A673 (cell line): ENCODE measurements around the gene GRAMD1B. TPM values are rescaled to one million over a fixed set of nuclear protein-coding genes. Genes with fewer than 3 reads are reported as not detected.

Experiments used
- BruUV-seq: library from RNA; stranded (reverse); fragments of 400-500 nt; replicated peaks from 2 replicates; lab custom pipeline; 2021; lab: Mats Ljungman, UMichigan
- CTCF ChIA-PET: fragments of 300-600 bp; sonication (Branson Sonifier 250); formaldehyde crosslinking; loops from one replicate; lab custom pipeline; 2022; ENCODE audit warnings: antibody characterized with exemption; lab: Charles Lee
- POLR2A ChIA-PET: fragments of 300-600 bp; sonication (Branson Sonifier 250); formaldehyde crosslinking; loops from one replicate; lab custom pipeline; 2022; ENCODE audit warnings: antibody characterized with exemption; ENCODE audit not compliant: low non-redundant PET; lab: Charles Lee
- DNase-seq: peaks from one replicate; pipeline ENCODE4 v3.0.0-alpha.2; 2015; ENCODE audit warnings: low spot score
- H3K27ac ChIP-seq: fragments of 200-600 bp; sonication (generic); 2 replicates; pipeline ENCODE4 v1.5.1; 2016; ENCODE audit warnings: mixed run types, low read depth, mild to moderate bottlenecking, mixed read lengths, antibody characterized with exemption, low read length; ENCODE audit not compliant: poor library complexity, severe bottlenecking
- H3K27me3 ChIP-seq: fragments of 200-600 bp; sonication (generic); replicated peaks from 2 replicates; pipeline ENCODE4 v1.6.1; 2017; ENCODE audit warnings: mixed run types, low read depth, mild to moderate bottlenecking, mixed read lengths, antibody characterized with exemption, low read length; ENCODE audit not compliant: insufficient read depth, poor library complexity
- H3K36me3 ChIP-seq: fragments of 200-600 bp; sonication (generic); 2 replicates; pipeline ENCODE4 v1.6.1; 2016; ENCODE audit warnings: mixed run types, mild to moderate bottlenecking, mixed read lengths, antibody characterized with exemption, low read length; ENCODE audit not compliant: insufficient read depth, poor library complexity, severe bottlenecking
- H3K4me1 ChIP-seq: fragments of 200-600 bp; sonication (generic); 2 replicates; pipeline ENCODE4 v1.6.1; 2017; ENCODE audit warnings: mixed run types, mild to moderate bottlenecking, mixed read lengths, antibody characterized with exemption, low read length; ENCODE audit not compliant: insufficient read depth, poor library complexity, severe bottlenecking
- H3K4me3 ChIP-seq: fragments of 200-600 bp; sonication (generic); 2 replicates; pipeline ENCODE4 v1.5.1; 2016; ENCODE audit warnings: low read depth, mixed run types, mild to moderate bottlenecking, mixed read lengths, low read length; ENCODE audit not compliant: poor library complexity, severe bottlenecking
- H3K9me3 ChIP-seq: fragments of 200-600 bp; sonication (generic); 2 replicates; pipeline ENCODE4 v1.6.1; 2016; ENCODE audit warnings: mixed run types, low read depth, mild to moderate bottlenecking, mixed read lengths, antibody characterized with exemption, low read length; ENCODE audit not compliant: poor library complexity, severe bottlenecking
- CTCF ChIP-seq: fragments of 300-800, 200-600 bp; sonication (generic); conservative IDR thresholded peaks from 2 replicates; pipeline ENCODE4 v1.5.1; 2017; ENCODE audit warnings: low read depth, mild to moderate bottlenecking, antibody characterized with exemption, low read length, moderate library complexity, mixed read lengths
- EZH2 ChIP-seq: fragments of 200-600 bp; sonication (generic); IDR thresholded peaks from 2 replicates; pipeline ENCODE4 v1.6.1; 2017; ENCODE audit warnings: borderline replicate concordance, low read depth, mild to moderate bottlenecking, mixed read lengths, antibody characterized with exemption, low read length; ENCODE audit not compliant: poor library complexity, severe bottlenecking
- intact Hi-C: fragments of 100-400 bp; cut with micrococcal nuclease; formaldehyde crosslinking; loops from one replicate; pipeline ENCODE4 v1.10.0; 2022; ENCODE audit not compliant: unreplicated experiment
- total RNA-seq: library from RNA; stranded (reverse); gene quantifications from 2 replicates; pipeline ENCODE4 v1.2.3, GENCODE V29; 2021

Gene GRAMD1B
- total RNA-seq, 1 experiment from 2014 or later = 13.0 TPM

- POLR2A ChIA-PET = no interaction called here
- CTCF ChIA-PET = no interaction called here
- intact Hi-C loops = no loop called here
- DNase-seq = no peak
- Histone ChIP-seq H3K4me3 (no peak overlapping the region), H3K27me3 (no peaks in the 10 kb centered on the region), H3K9me3 (no peaks in the 10 kb centered on the region), H3K4me1 (no peaks in the 10 kb centered on the region), H3K27ac (no peak overlapping the region), H3K36me3 (no peaks in the 10 kb centered on the region)
- no peak for TF ChIP-seq CTCF
- TF ChIP-seq EZH2 = no peak
- BruUV-seq = no TSS peak
Observed at GRCh38 chr11:123594188-123594901, 164.3 kb downstream of the GRAMD1B start.

GRCh38 chr11:123594921-123595320, 164.9 kb downstream of the GRAMD1B start:
- no peak for DNase-seq
- Histone ChIP-seq H3K9me3 (no peaks in the 10 kb centered on the region), H3K27ac (no peak overlapping the region), H3K36me3 (no peaks in the 10 kb centered on the region), H3K4me1 (no peaks in the 10 kb centered on the region), H3K4me3 (no peak overlapping the region), H3K27me3 (no peaks in the 10 kb centered on the region)
- BruUV-seq = no TSS peak
- POLR2A ChIA-PET = no interaction called here
- CTCF ChIA-PET = no interaction called here
- intact Hi-C loops = no loop called here
- TF ChIP-seq CTCF (no peak), EZH2 (no peak)

- CTCF ChIA-PET = interaction anchor here (0.7 kb wide), 1 partner anchor 86 kb away, joined by 13 read pairs; no protein-coding TSS in a partner anchor
- no peak for DNase-seq
Observed at GRCh38 chr11:123597859-123598258, 167.8 kb downstream of the GRAMD1B start.

More at GRCh38 chr11:123597859-123598258, 167.8 kb downstream of the GRAMD1B start:
- Histone ChIP-seq H3K36me3 (no peaks in the 10 kb centered on the region), H3K9me3 (no peaks in the 10 kb centered on the region), H3K27me3 (no peaks in the 10 kb centered on the region), H3K27ac (no peak overlapping the region), H3K4me3 (no peak overlapping the region), H3K4me1 (no peaks in the 10 kb centered on the region)
- no TSS peak for BruUV-seq
- TF ChIP-seq EZH2 (no peak), CTCF (0 out of 2 replicates have a peak, but pooled peaks have one; percentile 29)
- POLR2A ChIA-PET = no interaction called here
- intact Hi-C loops = no loop called here
